ENCODE measurements around the gene NOP14. TPM values are rescaled to one million over a fixed set of nuclear protein-coding genes. Genes with fewer than 3 reads are reported as not detected.
A peak's percentile ranks its signal among the peaks of the same experiment; 100 is the strongest.
"Not testable (repeated sequence)": the region's sequence is repeated elsewhere in the genome, so short reads cannot be mapped to it uniquely, and the experiment has no call there.

Gene NOP14
- total and polyA plus RNA-seq, 4 donors, result 6.1 to 16.9 (median 14.4) TPM

- WGBS (ENCODE audit: insufficient coverage), result 88% methylated on average over 1 of the region's 2 CpGs
These were observed 46.5 kb downstream of the NOP14 start for GRCh38 chr4:2916696-2917095.

GRCh38 chr4:2915789-2916188, 47.4 kb downstream of the NOP14 start:
- H3K4me3 ChIP-seq (ENCODE audit: low read depth, low read length), result no peak overlapping the region
- H3K27ac ChIP-seq (ENCODE audit: low read depth, low read length), result no peak overlapping the region
- H3K27me3 ChIP-seq (ENCODE audit: control insufficient read depth, insufficient read depth, low read length), result no peaks in the 10 kb centered on the region
- H3K9me3 ChIP-seq (ENCODE audit: control insufficient read depth, insufficient read depth, low read length), result no peaks in the 10 kb centered on the region
- WGBS (ENCODE audit: insufficient coverage), result 84% methylated on average over 8 of the region's 9 CpGs
- H3K4me1 ChIP-seq (ENCODE audit: control insufficient read depth, insufficient read depth, low read length), result no peaks in the 10 kb centered on the region
- peaks cover 56% of the 10 kb centered on the region for H3K36me3 ChIP-seq (ENCODE audit: control insufficient read depth, insufficient read depth, low read length)
- no peak for DNase-seq (ENCODE audit: low read depth in 4 of 6, low spot score in 6 of 6)

More at GRCh38 chr4:2916696-2917095, 46.5 kb downstream of the NOP14 start:
- not testable (repeated sequence) for H3K4me1 ChIP-seq (ENCODE audit: control insufficient read depth, insufficient read depth, low read length); H3K9me3 ChIP-seq (ENCODE audit: control insufficient read depth, insufficient read depth, low read length); H3K4me3 ChIP-seq (ENCODE audit: low read depth, low read length); DNase-seq (ENCODE audit: low read depth in 4 of 6, low spot score in 6 of 6); H3K27me3 ChIP-seq (ENCODE audit: control insufficient read depth, insufficient read depth, low read length); H3K27ac ChIP-seq (ENCODE audit: low read depth, low read length)
- peaks cover 47% of the 10 kb centered on the region for H3K36me3 ChIP-seq (ENCODE audit: control insufficient read depth, insufficient read depth, low read length)

- Histone ChIP-seq H3K36me3 (ENCODE audit: control insufficient read depth, insufficient read depth, low read length) (peaks cover 62% of the 10 kb centered on the region), H3K4me1 (ENCODE audit: control insufficient read depth, insufficient read depth, low read length) (no peaks in the 10 kb centered on the region), H3K27me3 (ENCODE audit: control insufficient read depth, insufficient read depth, low read length) (no peaks in the 10 kb centered on the region), H3K27ac (ENCODE audit: low read depth, low read length) (no peak overlapping the region), H3K9me3 (ENCODE audit: control insufficient read depth, insufficient read depth, low read length) (no peaks in the 10 kb centered on the region), H3K4me3 (ENCODE audit: low read depth, low read length) (no peak overlapping the region)
- DNase-seq (ENCODE audit: low read depth in 4 of 6, low spot score in 6 of 6), result no peak
- 85% methylated on average over 4 of the region's 16 CpGs for WGBS (ENCODE audit: insufficient coverage)
These were observed 48.7 kb downstream of the NOP14 start for GRCh38 chr4:2914256-2915126.

- H3K4me3 ChIP-seq (ENCODE audit: low read depth, low read length), result no peak overlapping the region
- no peak overlapping the region for H3K27ac ChIP-seq (ENCODE audit: low read depth, low read length)
- whole genome bisulfite sequencing (ENCODE audit: insufficient coverage), result 88% methylated on average over 6 of the region's 6 CpGs
- no peaks in the 10 kb centered on the region for H3K4me1 ChIP-seq (ENCODE audit: control insufficient read depth, insufficient read depth, low read length)
- H3K36me3 ChIP-seq (ENCODE audit: control insufficient read depth, insufficient read depth, low read length), result peaks cover 76% of the 10 kb centered on the region
- DNase-seq (ENCODE audit: low read depth in 4 of 6, low spot score in 6 of 6), result peak in 1 of 6 donors; percentile 16
- no peaks in the 10 kb centered on the region for H3K9me3 ChIP-seq (ENCODE audit: control insufficient read depth, insufficient read depth, low read length)
- H3K27me3 ChIP-seq (ENCODE audit: control insufficient read depth, insufficient read depth, low read length), result no peaks in the 10 kb centered on the region
These were observed 50.0 kb downstream of the NOP14 start for GRCh38 chr4:2913168-2913567.

GRCh38 chr4:2911868-2912267, 51.3 kb downstream of the NOP14 start:
- Histone ChIP-seq H3K4me3 (ENCODE audit: low read depth, low read length) (no peak overlapping the region), H3K27me3 (ENCODE audit: control insufficient read depth, insufficient read depth, low read length) (no peaks in the 10 kb centered on the region), H3K4me1 (ENCODE audit: control insufficient read depth, insufficient read depth, low read length) (no peaks in the 10 kb centered on the region), H3K27ac (ENCODE audit: low read depth, low read length) (no peak overlapping the region), H3K9me3 (ENCODE audit: control insufficient read depth, insufficient read depth, low read length) (no peaks in the 10 kb centered on the region), H3K36me3 (ENCODE audit: control insufficient read depth, insufficient read depth, low read length) (peaks cover 88% of the 10 kb centered on the region)
- 94% methylated on average over 3 of the region's 3 CpGs for WGBS (ENCODE audit: insufficient coverage)
- no peak for DNase-seq (ENCODE audit: low read depth in 4 of 6, low spot score in 6 of 6)

- peaks cover 86% of the 10 kb centered on the region for H3K36me3 ChIP-seq (ENCODE audit: control insufficient read depth, insufficient read depth, low read length)
- 87% methylated on average over 7 of the region's 7 CpGs for WGBS (ENCODE audit: insufficient coverage)
- no peak overlapping the region for H3K27ac ChIP-seq (ENCODE audit: low read depth, low read length)
- no peaks in the 10 kb centered on the region for H3K9me3 ChIP-seq (ENCODE audit: control insufficient read depth, insufficient read depth, low read length)
- H3K4me3 ChIP-seq (ENCODE audit: low read depth, low read length), result no peak overlapping the region
- no peak for DNase-seq (ENCODE audit: low read depth in 4 of 6, low spot score in 6 of 6)
- no peaks in the 10 kb centered on the region for H3K4me1 ChIP-seq (ENCODE audit: control insufficient read depth, insufficient read depth, low read length)
- no peaks in the 10 kb centered on the region for H3K27me3 ChIP-seq (ENCODE audit: control insufficient read depth, insufficient read depth, low read length)
These were observed 52.8 kb downstream of the NOP14 start for GRCh38 chr4:2910409-2910808.

- 80% methylated on average over 8 of the region's 8 CpGs for WGBS (ENCODE audit: insufficient coverage)
- Histone ChIP-seq H3K4me1 (ENCODE audit: control insufficient read depth, insufficient read depth, low read length) (no peaks in the 10 kb centered on the region), H3K36me3 (ENCODE audit: control insufficient read depth, insufficient read depth, low read length) (peaks cover 83% of the 10 kb centered on the region), H3K27ac (ENCODE audit: low read depth, low read length) (no peak overlapping the region), H3K9me3 (ENCODE audit: control insufficient read depth, insufficient read depth, low read length) (no peaks in the 10 kb centered on the region), H3K4me3 (ENCODE audit: low read depth, low read length) (no peak overlapping the region), H3K27me3 (ENCODE audit: control insufficient read depth, insufficient read depth, low read length) (no peaks in the 10 kb centered on the region)
- DNase-seq (ENCODE audit: low read depth in 4 of 6, low spot score in 6 of 6), result no peak
These were observed 53.6 kb downstream of the NOP14 start for GRCh38 chr4:2909583-2909982.

GRCh38 chr4:2908686-2909085, 54.5 kb downstream of the NOP14 start:
- H3K4me3 ChIP-seq (ENCODE audit: low read depth, low read length), result no peak overlapping the region
- H3K4me1 ChIP-seq (ENCODE audit: control insufficient read depth, insufficient read depth, low read length), result no peaks in the 10 kb centered on the region
- DNase-seq (ENCODE audit: low read depth in 4 of 6, low spot score in 6 of 6), result no peak
- H3K27ac ChIP-seq (ENCODE audit: low read depth, low read length), result no peak overlapping the region
- no peaks in the 10 kb centered on the region for H3K27me3 ChIP-seq (ENCODE audit: control insufficient read depth, insufficient read depth, low read length)
- 93% methylated on average over 3 of the region's 7 CpGs for WGBS (ENCODE audit: insufficient coverage)
- peaks cover 76% of the 10 kb centered on the region for H3K36me3 ChIP-seq (ENCODE audit: control insufficient read depth, insufficient read depth, low read length)
- no peaks in the 10 kb centered on the region for H3K9me3 ChIP-seq (ENCODE audit: control insufficient read depth, insufficient read depth, low read length)

GRCh38 chr4:2907706-2908293, 55.4 kb downstream of the NOP14 start:
- Histone ChIP-seq H3K27ac (ENCODE audit: low read depth, low read length) (no peak overlapping the region), H3K4me3 (ENCODE audit: low read depth, low read length) (no peak overlapping the region), H3K9me3 (ENCODE audit: control insufficient read depth, insufficient read depth, low read length) (no peaks in the 10 kb centered on the region), H3K27me3 (ENCODE audit: control insufficient read depth, insufficient read depth, low read length) (no peaks in the 10 kb centered on the region), H3K4me1 (ENCODE audit: control insufficient read depth, insufficient read depth, low read length) (no peaks in the 10 kb centered on the region), H3K36me3 (ENCODE audit: control insufficient read depth, insufficient read depth, low read length) (peaks cover 74% of the 10 kb centered on the region)
- 89% methylated on average over 11 of the region's 11 CpGs for WGBS (ENCODE audit: insufficient coverage)
- no peak for DNase-seq (ENCODE audit: low read depth in 4 of 6, low spot score in 6 of 6)

- WGBS (ENCODE audit: insufficient coverage), result 76% methylated on average over 3 of the region's 4 CpGs
- no peaks in the 10 kb centered on the region for H3K4me1 ChIP-seq (ENCODE audit: control insufficient read depth, insufficient read depth, low read length)
- no peaks in the 10 kb centered on the region for H3K9me3 ChIP-seq (ENCODE audit: control insufficient read depth, insufficient read depth, low read length)
- peaks cover 74% of the 10 kb centered on the region for H3K36me3 ChIP-seq (ENCODE audit: control insufficient read depth, insufficient read depth, low read length)
- H3K27ac ChIP-seq (ENCODE audit: low read depth, low read length), result no peak overlapping the region
- H3K27me3 ChIP-seq (ENCODE audit: control insufficient read depth, insufficient read depth, low read length), result no peaks in the 10 kb centered on the region
- no peak for DNase-seq (ENCODE audit: low read depth in 4 of 6, low spot score in 6 of 6)
- no peak overlapping the region for H3K4me3 ChIP-seq (ENCODE audit: low read depth, low read length)
These were observed 56.0 kb downstream of the NOP14 start for GRCh38 chr4:2907226-2907625.
